Type B pancreatic cell (in vitro differentiated cells): ENCODE measurements around the gene C4BPA. TPM values are rescaled to one million over a fixed set of nuclear protein-coding genes. Genes with fewer than 3 reads are reported as not detected.

Experiments used
- DNase-seq: peaks from one replicate; pipeline ENCODE4 v3.0.0; 2021; ENCODE audit warnings: mixed read lengths; ENCODE audit not compliant: unreplicated experiment; ENCODE audit errors: extremely low spot score
- H3K27ac Mint-ChIP-seq: 2 replicates; pipeline ENCODE4 v1.8.0; 2021; ENCODE audit warnings: mild to moderate bottlenecking, mixed read lengths
- H3K27me3 Mint-ChIP-seq: 2 replicates; pipeline ENCODE4 v1.8.0; 2021; ENCODE audit warnings: mixed read lengths
- H3K36me3 Mint-ChIP-seq: 2 replicates; pipeline ENCODE4 v1.8.0; 2021; ENCODE audit warnings: mixed read lengths
- H3K4me1 Mint-ChIP-seq: one replicate; pipeline ENCODE4 v1.8.0; 2021; ENCODE audit warnings: mixed read lengths; ENCODE audit not compliant: unreplicated experiment
- H3K4me3 Mint-ChIP-seq: 2 replicates; pipeline ENCODE4 v1.8.0; 2021; ENCODE audit warnings: mild to moderate bottlenecking, mixed read lengths
- H3K9me3 Mint-ChIP-seq: 2 replicates; pipeline ENCODE4 v1.8.0; 2021; ENCODE audit warnings: mixed read lengths
- CTCF ChIP-seq: fragments of 200-600 bp; sonication (generic); conservative IDR thresholded peaks from 2 replicates; pipeline ENCODE4 v1.5.0; 2021; ENCODE audit warnings: antibody characterized with exemption, mild to moderate bottlenecking
- total RNA-seq: library from RNA; stranded (reverse); gene quantifications from 2 replicates; pipeline ENCODE4 v1.2.1, GENCODE V29; 2021; ENCODE audit warnings: low replicate concordance

C4BPA gene
- total RNA-seq, 1 donor from 2014 or later: 0.87 TPM

GRCh38 chr1:207152792-207153468 lies 48.9 kb downstream of the C4BPA start:
- no peak for DNase-seq
- H3K9me3 Mint-ChIP-seq: no peaks in the 10 kb centered on the region
- no peak overlapping the region for H3K4me3 Mint-ChIP-seq
- no peak overlapping the region for H3K27ac Mint-ChIP-seq
- TF ChIP-seq CTCF: no peak
- H3K4me1 Mint-ChIP-seq: no peaks in the 10 kb centered on the region
- no peaks in the 10 kb centered on the region for H3K27me3 Mint-ChIP-seq
- H3K36me3 Mint-ChIP-seq: no peaks in the 10 kb centered on the region

GRCh38 chr1:207155028-207155427 lies 51.0 kb downstream of the C4BPA start:
- Mint-ChIP-seq H3K4me1 (no peaks in the 10 kb centered on the region), H3K4me3 (no peak overlapping the region), H3K36me3 (no peaks in the 10 kb centered on the region), H3K27me3 (no peaks in the 10 kb centered on the region), H3K9me3 (no peaks in the 10 kb centered on the region), H3K27ac (no peak overlapping the region)
- no peak for DNase-seq
- no peak for TF ChIP-seq CTCF

- no peaks in the 10 kb centered on the region for H3K9me3 Mint-ChIP-seq
- no peak overlapping the region for H3K4me3 Mint-ChIP-seq
- H3K27ac Mint-ChIP-seq: no peak overlapping the region
- H3K36me3 Mint-ChIP-seq: no peaks in the 10 kb centered on the region
- no peak for TF ChIP-seq CTCF
- no peaks in the 10 kb centered on the region for H3K4me1 Mint-ChIP-seq
- H3K27me3 Mint-ChIP-seq: peaks cover 3% of the 10 kb centered on the region
- no peak for DNase-seq
Measured at GRCh38 chr1:207156095-207156494, 52.1 kb downstream of the C4BPA start.

GRCh38 chr1:207156826-207157225 lies 52.8 kb downstream of the C4BPA start:
- TF ChIP-seq CTCF: no peak
- Mint-ChIP-seq H3K4me1 (no peaks in the 10 kb centered on the region), H3K9me3 (no peaks in the 10 kb centered on the region), H3K4me3 (no peak overlapping the region), H3K36me3 (no peaks in the 10 kb centered on the region), H3K27ac (no peak overlapping the region), H3K27me3 (peaks cover 3% of the 10 kb centered on the region)
- DNase-seq: no peak

GRCh38 chr1:207164086-207164485 lies 60.1 kb downstream of the C4BPA start:
- H3K27me3 Mint-ChIP-seq: peaks cover 3% of the 10 kb centered on the region
- H3K4me1 Mint-ChIP-seq: no peaks in the 10 kb centered on the region
- DNase-seq: no peak
- no peak overlapping the region for H3K27ac Mint-ChIP-seq
- no peaks in the 10 kb centered on the region for H3K36me3 Mint-ChIP-seq
- no peak overlapping the region for H3K4me3 Mint-ChIP-seq
- no peaks in the 10 kb centered on the region for H3K9me3 Mint-ChIP-seq
- TF ChIP-seq CTCF: no peak

- no peak for TF ChIP-seq CTCF
- no peak for DNase-seq
- no peaks in the 10 kb centered on the region for H3K9me3 Mint-ChIP-seq
- no peaks in the 10 kb centered on the region for H3K4me1 Mint-ChIP-seq
- H3K27ac Mint-ChIP-seq: no peak overlapping the region
- no peak overlapping the region for H3K4me3 Mint-ChIP-seq
- H3K27me3 Mint-ChIP-seq: no peaks in the 10 kb centered on the region
- no peaks in the 10 kb centered on the region for H3K36me3 Mint-ChIP-seq
Measured at GRCh38 chr1:207172321-207172720, 68.3 kb downstream of the C4BPA start.
